GM21786 (cell line): Measurements from ENCODE around the gene UNC119.

Source experiments
- ATAC-seq: cut with Tn5 transposase; IDR thresholded peaks from one replicate; pipeline ENCODE4 v1.9.1; 2021; ENCODE audit not compliant: unreplicated experiment

Gene UNC119

DNA sequence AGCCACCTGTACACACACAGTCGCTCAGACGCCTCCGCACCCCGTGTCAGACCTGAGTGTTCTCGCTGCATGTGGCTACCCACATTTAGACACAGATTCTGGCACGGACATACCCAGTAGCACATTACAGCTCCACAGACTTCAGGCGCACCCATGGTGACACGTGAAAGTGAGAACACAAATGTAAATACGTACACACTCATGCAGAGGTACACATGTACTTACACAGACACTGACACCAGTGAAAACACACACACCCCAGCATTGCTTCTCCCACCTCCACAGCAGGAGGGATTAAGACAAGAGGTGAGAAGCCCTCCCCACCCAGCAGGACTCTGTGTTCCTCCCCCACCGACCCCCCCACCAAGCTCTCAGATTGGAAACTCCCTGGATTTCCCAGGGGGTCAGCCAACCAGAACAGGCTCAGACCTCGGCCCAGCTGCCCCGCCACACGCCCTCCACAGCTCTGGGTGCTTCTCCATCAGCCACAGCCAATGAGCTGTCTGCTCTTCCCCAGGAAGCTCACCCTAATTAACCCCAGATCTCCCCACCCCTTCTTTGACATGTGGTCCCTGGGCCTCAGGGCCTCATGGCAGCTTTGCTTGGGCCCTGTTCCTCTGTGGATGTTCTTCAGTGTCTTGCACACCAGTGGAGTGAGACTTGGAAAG lies 51.6 kb downstream of the UNC119 start:
- no peak for ATAC-seq

DNA sequence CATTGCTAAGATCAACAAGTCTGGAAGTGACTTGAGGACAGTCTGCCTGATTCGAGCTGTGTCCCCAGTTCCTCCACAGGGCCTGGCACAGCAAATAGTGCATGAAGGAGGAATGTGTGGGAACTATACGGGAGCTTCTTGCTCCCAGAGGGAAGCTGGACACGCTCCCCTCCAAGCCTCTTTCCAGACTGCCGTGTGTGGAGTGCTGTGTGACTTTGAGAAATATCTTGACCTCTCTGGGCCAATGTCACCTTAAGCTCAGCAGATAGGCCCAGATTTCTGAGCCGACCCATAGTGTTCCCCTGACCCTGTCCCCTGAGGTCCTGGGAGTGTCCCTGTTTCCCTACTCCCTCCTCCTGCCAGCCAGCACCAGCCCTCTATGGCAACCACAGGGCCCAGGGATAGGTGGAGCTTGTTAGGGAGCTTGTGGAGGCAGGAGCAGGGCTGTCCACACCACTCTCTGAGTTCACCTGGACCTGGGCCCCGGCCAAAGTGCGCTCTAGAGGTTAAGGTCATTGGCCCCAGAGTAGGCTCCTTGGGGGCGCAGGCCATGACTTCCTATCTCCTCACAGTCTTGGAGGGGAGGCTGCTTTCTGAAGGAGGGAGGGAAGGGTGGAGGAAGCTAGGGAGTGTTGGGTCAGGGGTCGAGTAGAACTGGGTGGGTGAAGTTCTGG lies 52.6 kb downstream of the UNC119 start:
- ATAC-seq = no peak

DNA sequence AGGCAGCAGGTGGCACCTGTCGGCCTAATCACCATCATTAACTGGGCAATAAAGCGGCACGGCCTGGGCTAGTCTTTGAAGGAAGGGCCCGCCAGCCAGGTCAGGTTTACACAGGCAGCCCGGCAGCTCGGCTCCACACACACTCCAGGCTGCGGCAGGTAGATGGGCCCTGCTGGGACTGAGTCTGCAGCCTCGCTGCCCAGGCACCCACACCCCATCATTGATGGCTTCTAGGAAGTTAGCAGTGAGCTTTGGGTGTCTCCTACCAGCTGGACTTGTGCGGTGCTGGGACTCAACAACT lies 53.1 kb downstream of the UNC119 start:
- ATAC-seq = no peak

DNA sequence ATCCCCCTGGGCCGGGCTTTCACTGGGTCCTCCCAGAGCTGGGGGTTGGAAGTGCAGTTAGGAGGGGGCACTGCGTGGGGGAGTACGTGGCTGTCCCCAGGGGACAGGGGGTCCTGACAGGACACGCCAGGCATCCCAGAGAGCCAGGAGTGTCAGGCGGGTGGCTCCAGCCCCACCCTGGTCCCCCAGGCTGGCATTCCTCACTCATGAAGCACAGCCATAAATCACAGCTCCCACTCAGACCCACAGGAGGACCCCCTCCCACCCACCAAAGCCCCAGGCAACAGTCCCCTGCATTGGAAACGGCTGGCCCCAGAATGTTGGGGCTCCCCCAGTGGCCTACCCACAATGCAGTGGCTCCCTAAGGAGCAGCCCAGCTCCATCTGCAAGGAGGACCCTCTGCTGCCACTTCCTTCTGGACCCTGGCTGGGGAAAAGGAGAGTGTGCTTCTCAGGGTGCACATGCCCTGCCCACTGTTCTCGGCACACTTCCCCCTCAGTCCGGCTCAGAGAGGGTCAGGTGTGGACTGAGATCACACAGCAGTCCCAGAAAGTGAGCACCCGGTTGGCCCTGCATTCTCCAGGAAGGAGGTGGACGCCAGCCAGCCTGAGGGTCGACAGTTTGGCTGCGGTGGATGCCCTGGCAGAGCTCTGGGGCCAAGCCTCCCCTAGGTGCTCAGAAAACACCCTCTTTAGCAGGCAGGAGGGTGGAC lies 53.6 kb downstream of the UNC119 start:
- no peak for ATAC-seq

DNA sequence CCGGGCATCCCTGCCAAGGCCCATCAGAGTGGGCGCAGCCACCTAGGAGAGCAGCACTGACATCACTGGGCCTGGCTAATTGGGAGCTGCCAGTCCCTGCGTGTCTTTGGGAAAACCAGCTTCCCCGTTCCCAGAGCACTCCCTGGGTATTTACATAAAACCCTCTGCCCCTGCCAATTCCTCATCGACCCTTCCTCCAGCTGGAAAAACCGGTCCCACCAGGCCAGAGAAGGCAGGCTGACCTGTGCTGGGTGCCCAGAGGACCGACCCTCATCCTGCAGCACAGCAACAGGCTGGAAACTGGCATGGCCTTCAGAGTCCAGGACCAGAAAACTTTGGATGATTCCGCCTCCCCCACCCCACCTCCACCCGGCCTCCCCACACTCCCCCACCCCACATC lies 54.5 kb downstream of the UNC119 start:
- ATAC-seq = no peak
